GM12874 (cell line): Measurements from ENCODE around the gene PBXIP1.

Source experiments
- TF ChIP-seq, protein P1 (sequence below): IDR thresholded peaks from 2 replicates; pipeline ENCODE4 v1.5.1; 2011; ENCODE audit warnings: low read depth, mild to moderate bottlenecking, control low read depth, low read length, moderate library complexity; ENCODE audit not compliant: insufficient read depth

Gene PBXIP1

DNA sequence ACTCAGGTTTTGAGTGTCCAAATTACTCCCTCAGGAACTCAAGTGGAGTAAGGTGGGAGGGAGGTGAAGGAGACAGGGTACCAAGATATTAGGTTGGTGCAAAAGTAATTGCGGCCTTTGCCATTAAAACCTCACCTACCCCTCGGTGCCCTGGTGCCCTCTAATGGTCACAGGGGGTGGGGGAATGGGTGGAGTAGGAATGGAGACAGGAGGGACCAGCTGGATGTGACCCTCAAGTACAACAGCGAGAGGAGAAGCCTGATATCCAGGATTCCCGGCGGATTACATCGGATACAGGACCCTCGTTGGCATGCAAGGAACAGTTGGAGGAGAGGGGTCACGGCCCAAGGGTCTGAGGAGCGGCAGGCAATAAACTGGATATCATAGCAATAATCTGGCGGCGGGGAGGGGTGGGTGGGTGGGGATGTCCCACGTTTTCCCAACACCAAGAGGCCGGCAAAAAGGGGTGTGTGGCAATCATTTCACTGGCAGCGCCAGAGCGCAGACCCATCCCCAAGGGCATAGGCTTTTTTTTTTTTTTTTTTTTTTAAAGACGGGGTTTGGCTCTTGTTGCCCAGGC, 42.4 kb upstream of the PBXIP1 start:
- TF ChIP-seq, protein P1, sequence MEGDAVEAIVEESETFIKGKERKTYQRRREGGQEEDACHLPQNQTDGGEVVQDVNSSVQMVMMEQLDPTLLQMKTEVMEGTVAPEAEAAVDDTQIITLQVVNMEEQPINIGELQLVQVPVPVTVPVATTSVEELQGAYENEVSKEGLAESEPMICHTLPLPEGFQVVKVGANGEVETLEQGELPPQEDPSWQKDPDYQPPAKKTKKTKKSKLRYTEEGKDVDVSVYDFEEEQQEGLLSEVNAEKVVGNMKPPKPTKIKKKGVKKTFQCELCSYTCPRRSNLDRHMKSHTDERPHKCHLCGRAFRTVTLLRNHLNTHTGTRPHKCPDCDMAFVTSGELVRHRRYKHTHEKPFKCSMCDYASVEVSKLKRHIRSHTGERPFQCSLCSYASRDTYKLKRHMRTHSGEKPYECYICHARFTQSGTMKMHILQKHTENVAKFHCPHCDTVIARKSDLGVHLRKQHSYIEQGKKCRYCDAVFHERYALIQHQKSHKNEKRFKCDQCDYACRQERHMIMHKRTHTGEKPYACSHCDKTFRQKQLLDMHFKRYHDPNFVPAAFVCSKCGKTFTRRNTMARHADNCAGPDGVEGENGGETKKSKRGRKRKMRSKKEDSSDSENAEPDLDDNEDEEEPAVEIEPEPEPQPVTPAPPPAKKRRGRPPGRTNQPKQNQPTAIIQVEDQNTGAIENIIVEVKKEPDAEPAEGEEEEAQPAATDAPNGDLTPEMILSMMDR: 0 out of 2 replicates have a peak, but pooled peaks have one; percentile 24

DNA sequence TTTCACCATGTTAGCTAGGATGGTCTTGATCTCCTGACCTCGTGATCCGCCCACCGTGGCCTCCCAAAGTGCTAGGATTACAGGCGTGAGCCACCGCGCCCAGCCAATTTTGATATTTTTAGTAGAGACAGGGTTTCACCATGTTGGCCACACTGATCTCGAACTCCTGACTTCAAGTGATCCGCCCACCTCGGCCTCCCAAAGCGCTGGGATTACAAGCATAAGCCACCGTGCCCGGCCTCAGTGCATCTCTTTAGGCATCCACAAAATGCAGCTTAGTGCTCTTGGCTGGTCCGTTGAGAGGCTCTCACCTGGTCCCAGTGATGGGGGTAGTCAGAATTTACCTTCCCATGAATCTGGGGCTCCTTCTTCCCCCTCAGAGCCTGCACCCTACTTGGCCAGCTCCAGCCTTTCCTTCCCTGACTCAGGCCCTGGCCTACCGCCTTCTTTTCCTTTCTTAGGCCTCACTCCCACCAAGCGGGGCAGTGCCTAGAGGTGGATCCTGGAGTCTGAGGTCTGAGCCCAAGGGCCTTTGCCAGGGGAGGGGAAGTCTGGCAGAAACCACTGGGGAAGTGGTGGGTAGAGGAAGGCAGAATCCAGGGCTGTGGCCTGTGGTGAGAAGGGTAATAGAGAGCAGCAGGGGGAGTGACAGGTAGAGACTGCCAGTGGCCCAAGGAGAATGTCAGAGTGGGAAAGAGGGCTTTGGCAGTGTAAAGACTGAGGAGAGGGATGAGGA, 41.2 kb upstream of the PBXIP1 start:
- TF ChIP-seq, protein P1: no peak

- TF ChIP-seq, protein P1: no peak
Measured at GRCh38 chr1:154994591-154994990, 38.7 kb upstream of the PBXIP1 start.

DNA sequence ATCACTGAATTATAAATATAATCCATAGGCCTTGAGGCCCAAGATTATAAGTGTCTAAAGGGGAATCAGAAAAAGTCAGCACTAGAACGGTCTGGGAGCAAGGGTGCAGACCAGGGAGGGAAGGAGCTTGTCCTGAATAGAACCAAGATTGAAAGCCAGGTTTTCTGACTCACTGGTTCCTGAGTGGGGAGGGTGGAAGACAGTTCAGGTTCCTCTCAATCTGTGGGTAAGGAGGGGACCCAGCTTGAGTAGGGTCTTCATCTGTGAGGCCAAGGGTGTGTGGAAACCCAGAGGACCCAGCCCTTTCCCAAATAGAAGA, 38.3 kb upstream of the PBXIP1 start:
- TF ChIP-seq, protein P1: no peak

GRCh38 chr1:154993572-154994268, 37.8 kb upstream of the PBXIP1 start, which contains the start of gene LENEP:
Gene LENEP, plus strand, starts transcription at chr1:154993586. Its CDS starts 22 bp downstream, at chr1:154993608.
- TF ChIP-seq, protein P1: no peak

DNA sequence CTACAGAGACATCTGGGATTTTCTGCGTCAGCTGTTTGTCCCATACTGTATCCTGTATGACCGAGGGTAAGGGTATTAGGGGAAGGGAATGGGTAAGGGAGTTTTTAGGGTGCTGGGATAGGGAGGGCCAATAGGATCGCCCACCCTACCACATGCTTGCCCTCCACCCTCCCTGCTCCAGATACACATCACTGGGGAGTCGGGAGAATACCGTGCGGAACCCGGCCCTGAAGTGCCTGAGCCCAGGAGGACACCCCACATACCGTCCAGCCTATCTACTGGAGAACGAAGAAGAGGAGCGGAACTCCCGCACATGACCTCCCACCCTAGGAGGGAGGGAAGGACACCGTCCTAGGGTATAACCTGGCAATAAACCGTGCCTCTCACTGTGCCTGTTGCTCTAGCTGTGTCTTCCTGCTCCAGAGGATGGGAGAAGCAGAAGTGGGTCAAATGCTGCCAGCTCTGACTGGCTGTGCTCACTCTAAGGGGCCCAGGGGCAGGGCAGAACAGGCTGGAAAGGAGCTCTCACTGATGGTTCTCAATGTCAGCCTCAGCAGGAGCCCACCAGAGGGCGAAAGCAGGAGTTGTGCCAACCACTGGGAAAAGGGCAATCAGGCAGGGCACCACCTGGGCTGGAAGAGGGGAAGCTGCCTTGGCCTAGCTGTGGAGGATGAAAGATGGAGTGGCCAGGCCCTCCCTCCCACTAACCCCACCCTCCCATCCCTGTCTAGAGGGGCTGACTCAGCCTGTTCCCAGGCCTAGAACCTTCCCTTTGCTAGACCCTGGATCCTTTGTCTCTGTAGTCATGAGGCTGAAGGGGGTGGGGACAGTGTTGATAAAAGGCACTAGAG, 37.0 kb upstream of the PBXIP1 start:
- TF ChIP-seq, protein P1: 0 out of 2 replicates have a peak, but pooled peaks have one; percentile 15
